H9 (cell line): ENCODE data around the gene RASSF8. TPM values are rescaled to one million over a fixed set of nuclear protein-coding genes. Genes with fewer than 3 reads are reported as not detected.

Source experiments
- DNase-seq: peaks from one replicate; pipeline ENCODE4 v3.0.0-alpha.2; 2017
- H2AFZ ChIP-seq: one replicate; pipeline ENCODE4 v1.6.1; 2013; ENCODE audit warnings: mild to moderate bottlenecking, low read length, control low read depth, moderate library complexity
- H2AK5ac ChIP-seq: 2 replicates; pipeline ENCODE4 v1.6.1; 2013; ENCODE audit warnings: low read length, control low read depth, mixed read lengths; ENCODE audit not compliant: insufficient read length
- H2BK120ac ChIP-seq: one replicate; pipeline ENCODE4 v1.6.1; 2013; ENCODE audit warnings: low read depth, mild to moderate bottlenecking, low read length, control low read depth, inconsistent platforms; ENCODE audit not compliant: poor library complexity, severe bottlenecking
- H2BK12ac ChIP-seq: 2 replicates; pipeline ENCODE4 v1.6.1; 2013; ENCODE audit warnings: low read length, control low read depth, mixed read lengths, low read depth; ENCODE audit not compliant: insufficient read length
- H2BK15ac ChIP-seq: 2 replicates; pipeline ENCODE4 v1.6.1; 2013; ENCODE audit warnings: low read depth, low read length, control low read depth
- H2BK20ac ChIP-seq: one replicate; pipeline ENCODE4 v1.6.1; 2013; ENCODE audit warnings: low read depth, mild to moderate bottlenecking, low read length, control low read depth, inconsistent platforms; ENCODE audit not compliant: poor library complexity, severe bottlenecking
- H2BK5ac ChIP-seq: 2 replicates; pipeline ENCODE4 v1.6.1; 2013; ENCODE audit warnings: low read length, control low read depth, mixed read lengths; ENCODE audit not compliant: insufficient read length
- H3K14ac ChIP-seq: 2 replicates; pipeline ENCODE4 v1.6.1; 2013; ENCODE audit warnings: low read length, control low read depth; ENCODE audit not compliant: insufficient read depth
- H3K18ac ChIP-seq: 2 replicates; pipeline ENCODE4 v1.6.1; 2013; ENCODE audit warnings: low read depth, mild to moderate bottlenecking, mixed read lengths, low read length, control low read depth; ENCODE audit not compliant: insufficient read length
- H3K23ac ChIP-seq: 2 replicates; pipeline ENCODE4 v1.6.1; 2013; ENCODE audit warnings: low read length, control low read depth, mixed read lengths, low read depth; ENCODE audit not compliant: insufficient read length
- H3K23me2 ChIP-seq: 2 replicates; pipeline ENCODE4 v1.6.1; 2013; ENCODE audit warnings: low read depth, mild to moderate bottlenecking, mixed read lengths, low read length, control low read depth; ENCODE audit not compliant: insufficient read length, poor library complexity, severe bottlenecking
- H3K27ac ChIP-seq: 2 replicates; pipeline ENCODE4 v1.5.1; 2013; ENCODE audit warnings: low read length, control low read depth, mixed read lengths, low read depth; ENCODE audit not compliant: insufficient read length
- H3K27me3 ChIP-seq: 2 replicates; pipeline ENCODE4 v1.6.1; 2013; ENCODE audit warnings: low read length, control low read depth, inconsistent platforms; ENCODE audit not compliant: insufficient read depth
- H3K4ac ChIP-seq: 2 replicates; pipeline ENCODE4 v1.6.1; 2013; ENCODE audit warnings: low read depth, mild to moderate bottlenecking, control low read depth, inconsistent platforms, low read length, moderate library complexity
- H3K4me1 ChIP-seq: 2 replicates; pipeline ENCODE4 v1.6.1; 2013; ENCODE audit warnings: low read length, control low read depth, inconsistent platforms; ENCODE audit not compliant: insufficient read depth
- H3K4me2 ChIP-seq: 2 replicates; pipeline ENCODE4 v1.6.1; 2013; ENCODE audit warnings: low read length, control low read depth, mixed read lengths; ENCODE audit not compliant: insufficient read length, insufficient read depth
- H3K56ac ChIP-seq: 2 replicates; pipeline ENCODE4 v1.6.1; 2013; ENCODE audit warnings: low read depth, mild to moderate bottlenecking, mixed read lengths, low read length, control low read depth; ENCODE audit not compliant: insufficient read length
- H3K79me1 ChIP-seq: 2 replicates; pipeline ENCODE4 v1.6.1; 2013; ENCODE audit warnings: low read depth, mild to moderate bottlenecking, moderate library complexity, low read length, control low read depth, inconsistent platforms; ENCODE audit not compliant: insufficient read depth, poor library complexity, severe bottlenecking
- H3K79me2 ChIP-seq: 2 replicates; pipeline ENCODE4 v1.6.1; 2013; ENCODE audit warnings: low read length, control low read depth, inconsistent platforms; ENCODE audit not compliant: insufficient read depth
- H3K9ac ChIP-seq: 2 replicates; pipeline ENCODE4 v1.6.1; 2013; ENCODE audit warnings: low read length, control low read depth, mixed read lengths; ENCODE audit not compliant: insufficient read length; ENCODE audit errors: extremely low read depth
- H3K9me3 ChIP-seq: one replicate; pipeline ENCODE4 v1.6.1; 2013; ENCODE audit warnings: low read depth, low read length, inconsistent platforms; ENCODE audit not compliant: control insufficient read depth
- H3T11ph ChIP-seq: one replicate; pipeline ENCODE4 v1.6.1; 2013; ENCODE audit warnings: mild to moderate bottlenecking, low read length, control low read depth, inconsistent platforms
- H4K20me1 ChIP-seq: one replicate; pipeline ENCODE4 v1.6.1; 2013; ENCODE audit not compliant: control insufficient read depth, insufficient read length, insufficient read depth
- H4K5ac ChIP-seq: 2 replicates; pipeline ENCODE4 v1.6.1; 2013; ENCODE audit warnings: low read depth, mild to moderate bottlenecking, mixed read lengths, low read length, control low read depth; ENCODE audit not compliant: insufficient read length
- H4K8ac ChIP-seq: replicated peaks from 2 replicates; pipeline ENCODE4 v1.6.1; 2013; ENCODE audit warnings: low read length, control low read depth, mixed read lengths, low read depth; ENCODE audit not compliant: insufficient read length
- H4K91ac ChIP-seq: 2 replicates; pipeline ENCODE4 v1.6.1; 2013; ENCODE audit warnings: low read depth, mild to moderate bottlenecking, moderate library complexity, mixed read lengths, low read length, control low read depth; ENCODE audit not compliant: insufficient read length
- H3K27ac Mint-ChIP-seq, 3 experiments: 2 replicates in 2 of 3; 3 replicates in 1 of 3; pipeline ENCODE4 v1.8.0; 2020 to 2021; ENCODE audit warnings: mixed read lengths in 3 of 3, mild to moderate bottlenecking in 1 of 3, moderate library complexity in 1 of 3
- H3K27me3 Mint-ChIP-seq: 2 replicates; pipeline ENCODE4 v1.8.0; 2021; ENCODE audit warnings: low read depth, mild to moderate bottlenecking, moderate library complexity, mixed read lengths
- H3K36me3 Mint-ChIP-seq, 3 experiments: 2 replicates in 2 of 3; 3 replicates in 1 of 3; pipeline ENCODE4 v1.8.0; 2020 to 2021; ENCODE audit warnings: low read depth in 3 of 3, mixed read lengths in 3 of 3; ENCODE audit not compliant: insufficient read depth in 1 of 3
- H3K4me1 Mint-ChIP-seq, 2 experiments: 2 replicates each; pipeline ENCODE4 v1.8.0; 2020; ENCODE audit warnings: mixed read lengths in 2 of 2
- H3K4me3 Mint-ChIP-seq, 2 experiments: 2 replicates in 1 of 2; 3 replicates in 1 of 2; pipeline ENCODE4 v1.8.0; 2020 to 2021; ENCODE audit warnings: mild to moderate bottlenecking in 2 of 2, mixed read lengths in 2 of 2, moderate library complexity in 1 of 2
- H3K9me3 Mint-ChIP-seq, 2 experiments: 2 replicates in 1 of 2; 3 replicates in 1 of 2; pipeline ENCODE4 v1.8.0; 2020; ENCODE audit warnings: mild to moderate bottlenecking in 2 of 2, mixed read lengths in 2 of 2, moderate library complexity in 1 of 2
- WGBS: extraction: QIAGEN DNeasy Blood & Tissue Kit; methylation state at CpG from one replicate; pipeline ENCODE4 v1.1.7; 2013; ENCODE audit warnings: missing lambda C conversion rate, low lambda C conversion rate, mixed read lengths; ENCODE audit not compliant: insufficient read length; ENCODE audit errors: extremely low coverage; 5-methylcytosine and 5-hydroxymethylcytosine counted together
- total RNA-seq: library from RNA; stranded (reverse); gene quantifications from 2 replicates; pipeline ENCODE4 v1.2.1, GENCODE V29; 2021
- TF ChIP-seq, protein P1 (sequence below): fragments of 200-600 bp; sonication (generic); conservative IDR thresholded peaks from 3 replicates; pipeline ENCODE4 v1.8.0; 2021; ENCODE audit warnings: antibody characterized with exemption, mild to moderate bottlenecking

RASSF8 gene
- total RNA-seq, 1 experiment from 2014 or later = 38.8 TPM

DNA sequence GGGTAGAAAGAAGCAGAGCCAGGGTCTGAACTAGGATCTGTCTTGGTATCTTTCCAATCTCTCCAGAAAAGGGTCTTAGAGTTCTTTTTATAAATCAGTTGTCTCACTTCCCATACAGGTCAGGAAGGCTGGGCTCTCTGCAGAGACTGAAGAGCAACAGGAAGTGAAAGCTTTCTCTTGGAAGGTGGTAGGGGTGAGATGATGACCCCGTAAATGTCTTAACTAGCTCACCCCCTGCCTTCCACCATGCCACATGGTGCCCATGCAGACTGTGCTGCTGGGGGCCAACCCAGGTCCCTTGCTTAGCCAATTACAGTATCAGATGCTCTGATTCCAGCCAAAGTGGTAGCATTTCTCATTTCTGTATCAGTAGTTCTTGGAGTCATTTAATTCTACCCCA is 17.6 kb upstream of the RASSF8 start:
- Histone ChIP-seq H3K56ac (no peak overlapping the region), H3K4ac (no peak overlapping the region), H2BK12ac (no peak overlapping the region), H3K27ac (no peak overlapping the region), H2BK5ac (no peak overlapping the region), H3T11ph (no peak overlapping the region), H2BK120ac (no peak overlapping the region), H4K20me1 (no peaks in the 10 kb centered on the region), H4K5ac (no peak overlapping the region), H3K79me2 (no peaks in the 10 kb centered on the region), H4K91ac (no peak overlapping the region), H3K4me2 (no peak overlapping the region), H3K27me3 (no peaks in the 10 kb centered on the region), H2BK15ac (no peak overlapping the region), H3K4me1 (peaks cover 5% of the 10 kb centered on the region; the same call in 1 of the 2 replicates), H2AK5ac (no peak overlapping the region), H3K79me1 (no peaks in the 10 kb centered on the region), H2AFZ (no peak overlapping the region), H4K8ac (no peak overlapping the region), H3K23me2 (no peaks in the 10 kb centered on the region), H3K9ac (no peak overlapping the region), H3K14ac (no peak overlapping the region), H3K9me3 (no peaks in the 10 kb centered on the region), H2BK20ac (no peak overlapping the region), H3K23ac (no peak overlapping the region), H3K18ac (no peak overlapping the region)
- Mint-ChIP-seq H3K9me3 (no peaks in the 10 kb centered on the region), H3K27me3 (0 out of 2 replicates have a peak, but pooled peaks cover 1% of the 10 kb centered on the region), H3K4me1 (peaks cover 16 to 17% of the 10 kb centered on the region in 2 experiments), H3K4me3 (no peak overlapping the region), H3K36me3 (no peaks in the 10 kb centered on the region; a peak in 1 of 7 replicates), H3K27ac (no peak overlapping the region)
- no CpG with 5 or more reads among the region's 1 CpG for WGBS
- TF ChIP-seq, protein P1, sequence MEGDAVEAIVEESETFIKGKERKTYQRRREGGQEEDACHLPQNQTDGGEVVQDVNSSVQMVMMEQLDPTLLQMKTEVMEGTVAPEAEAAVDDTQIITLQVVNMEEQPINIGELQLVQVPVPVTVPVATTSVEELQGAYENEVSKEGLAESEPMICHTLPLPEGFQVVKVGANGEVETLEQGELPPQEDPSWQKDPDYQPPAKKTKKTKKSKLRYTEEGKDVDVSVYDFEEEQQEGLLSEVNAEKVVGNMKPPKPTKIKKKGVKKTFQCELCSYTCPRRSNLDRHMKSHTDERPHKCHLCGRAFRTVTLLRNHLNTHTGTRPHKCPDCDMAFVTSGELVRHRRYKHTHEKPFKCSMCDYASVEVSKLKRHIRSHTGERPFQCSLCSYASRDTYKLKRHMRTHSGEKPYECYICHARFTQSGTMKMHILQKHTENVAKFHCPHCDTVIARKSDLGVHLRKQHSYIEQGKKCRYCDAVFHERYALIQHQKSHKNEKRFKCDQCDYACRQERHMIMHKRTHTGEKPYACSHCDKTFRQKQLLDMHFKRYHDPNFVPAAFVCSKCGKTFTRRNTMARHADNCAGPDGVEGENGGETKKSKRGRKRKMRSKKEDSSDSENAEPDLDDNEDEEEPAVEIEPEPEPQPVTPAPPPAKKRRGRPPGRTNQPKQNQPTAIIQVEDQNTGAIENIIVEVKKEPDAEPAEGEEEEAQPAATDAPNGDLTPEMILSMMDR = no peak
- no peak for DNase-seq
